ENCODE measurements around the gene KANSL3.

The KANSL3 gene

DNA sequence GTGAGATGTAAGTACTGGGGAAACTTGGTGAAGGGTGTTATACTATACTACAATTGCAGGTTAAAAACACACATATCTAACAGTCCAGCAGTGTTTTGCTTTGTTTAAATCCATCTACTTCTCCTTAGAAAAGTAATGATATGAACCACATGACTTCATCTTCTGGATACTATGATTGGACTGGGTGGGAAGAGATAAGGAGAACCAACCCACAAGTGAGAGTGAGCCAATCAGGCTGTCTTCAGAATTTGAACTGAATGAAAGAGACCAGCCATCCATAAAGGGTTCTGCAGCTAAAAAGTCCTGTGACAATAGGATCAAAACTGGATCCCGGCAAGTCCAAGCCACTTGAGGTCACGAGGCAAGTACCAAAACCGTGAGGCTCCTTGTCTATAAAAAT, 46.6 kb downstream of the KANSL3 start:
- Histone ChIP-seq H3K36me3 (ENCODE audit: insufficient read depth) (no peaks in the 10 kb centered on the region; the same call in 1 of the 2 replicates), H3K9ac (no peak overlapping the region), H2AFZ (ENCODE audit: low read depth) (no peak overlapping the region), H3K79me2 (ENCODE audit: insufficient read depth, low read depth) (no peaks in the 10 kb centered on the region), H3K4me1 (ENCODE audit: low read depth, poor library complexity, severe bottlenecking) (peaks cover 67% of the 10 kb centered on the region), H3K27ac (no peak overlapping the region), H3K4me3 (IDR thresholded peaks at IDR 0.05; ENCODE audit: insufficient read depth, low read depth, low read length) (no peak overlapping the region), H4K20me1 (ENCODE audit: insufficient read depth) (no peaks in the 10 kb centered on the region), H3K4me2 (no peak overlapping the region), H3K27me3 (ENCODE audit: insufficient read depth, low read depth) (no peaks in the 10 kb centered on the region)
- TF ChIP-seq, protein P1, sequence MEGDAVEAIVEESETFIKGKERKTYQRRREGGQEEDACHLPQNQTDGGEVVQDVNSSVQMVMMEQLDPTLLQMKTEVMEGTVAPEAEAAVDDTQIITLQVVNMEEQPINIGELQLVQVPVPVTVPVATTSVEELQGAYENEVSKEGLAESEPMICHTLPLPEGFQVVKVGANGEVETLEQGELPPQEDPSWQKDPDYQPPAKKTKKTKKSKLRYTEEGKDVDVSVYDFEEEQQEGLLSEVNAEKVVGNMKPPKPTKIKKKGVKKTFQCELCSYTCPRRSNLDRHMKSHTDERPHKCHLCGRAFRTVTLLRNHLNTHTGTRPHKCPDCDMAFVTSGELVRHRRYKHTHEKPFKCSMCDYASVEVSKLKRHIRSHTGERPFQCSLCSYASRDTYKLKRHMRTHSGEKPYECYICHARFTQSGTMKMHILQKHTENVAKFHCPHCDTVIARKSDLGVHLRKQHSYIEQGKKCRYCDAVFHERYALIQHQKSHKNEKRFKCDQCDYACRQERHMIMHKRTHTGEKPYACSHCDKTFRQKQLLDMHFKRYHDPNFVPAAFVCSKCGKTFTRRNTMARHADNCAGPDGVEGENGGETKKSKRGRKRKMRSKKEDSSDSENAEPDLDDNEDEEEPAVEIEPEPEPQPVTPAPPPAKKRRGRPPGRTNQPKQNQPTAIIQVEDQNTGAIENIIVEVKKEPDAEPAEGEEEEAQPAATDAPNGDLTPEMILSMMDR (conservative IDR thresholded peaks at IDR 0.05; ENCODE audit: low read depth, low read length), result no peak

GRCh38 chr2:96591054-96591453, 47.1 kb downstream of the KANSL3 start:
- H3K27ac ChIP-seq, result no peak overlapping the region
- H3K4me2 ChIP-seq, result no peak overlapping the region
- H3K9ac ChIP-seq, result no peak overlapping the region
- H3K79me2 ChIP-seq (ENCODE audit: insufficient read depth, low read depth), result no peaks in the 10 kb centered on the region
- H2AFZ ChIP-seq (ENCODE audit: low read depth), result no peak overlapping the region
- TF ChIP-seq, protein P1 (conservative IDR thresholded peaks at IDR 0.05; ENCODE audit: low read depth, low read length), result no peak
- no peaks in the 10 kb centered on the region; the same call in 1 of the 2 replicates for H3K36me3 ChIP-seq (ENCODE audit: insufficient read depth)
- no peaks in the 10 kb centered on the region for H3K27me3 ChIP-seq (ENCODE audit: insufficient read depth, low read depth)
- H4K20me1 ChIP-seq (ENCODE audit: insufficient read depth), result no peaks in the 10 kb centered on the region
- peaks cover 67% of the 10 kb centered on the region for H3K4me1 ChIP-seq (ENCODE audit: low read depth, poor library complexity, severe bottlenecking)
- no peak overlapping the region for H3K4me3 ChIP-seq (IDR thresholded peaks at IDR 0.05; ENCODE audit: insufficient read depth, low read depth, low read length)

GRCh38 chr2:96587843-96588242, 50.3 kb downstream of the KANSL3 start:
- TF ChIP-seq, protein P1 (conservative IDR thresholded peaks at IDR 0.05; ENCODE audit: low read depth, low read length), result no peak
- H2AFZ ChIP-seq (ENCODE audit: low read depth), result no peak overlapping the region
- H3K4me3 ChIP-seq (IDR thresholded peaks at IDR 0.05; ENCODE audit: insufficient read depth, low read depth, low read length), result no peak overlapping the region
- H3K79me2 ChIP-seq (ENCODE audit: insufficient read depth, low read depth), result no peaks in the 10 kb centered on the region
- H3K27me3 ChIP-seq (ENCODE audit: insufficient read depth, low read depth), result no peaks in the 10 kb centered on the region
- H3K36me3 ChIP-seq (ENCODE audit: insufficient read depth), result no peaks in the 10 kb centered on the region
- peaks cover 45% of the 10 kb centered on the region for H3K4me1 ChIP-seq (ENCODE audit: low read depth, poor library complexity, severe bottlenecking)
- no peak overlapping the region for H3K9ac ChIP-seq
- peak overlapping the region; percentile 57 for H3K27ac ChIP-seq
- H3K4me2 ChIP-seq, result peak overlapping the region; percentile 40
- H4K20me1 ChIP-seq (ENCODE audit: insufficient read depth), result no peaks in the 10 kb centered on the region

DNA sequence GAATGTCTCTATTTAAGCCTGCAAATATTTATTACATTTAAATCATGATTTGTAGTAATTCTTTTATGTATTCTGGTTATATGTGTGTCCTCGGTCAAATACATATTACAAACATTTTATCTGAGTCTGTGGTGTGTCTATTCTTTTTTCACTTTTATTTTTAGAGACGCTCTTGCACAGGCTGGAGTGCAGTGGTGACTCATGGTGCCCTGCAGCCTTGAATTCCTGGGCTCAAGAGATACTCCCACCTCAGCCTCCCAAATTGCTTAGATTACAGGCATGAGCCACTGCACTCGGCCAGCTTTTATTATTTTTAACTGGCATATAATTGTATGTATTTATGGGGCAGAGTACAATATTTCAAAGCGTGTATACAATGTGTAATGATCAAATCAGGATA, 54.1 kb downstream of the KANSL3 start:
- Histone ChIP-seq H3K79me2 (ENCODE audit: insufficient read depth, low read depth) (no peaks in the 10 kb centered on the region), H3K4me1 (ENCODE audit: low read depth, poor library complexity, severe bottlenecking) (peaks cover 39% of the 10 kb centered on the region), H2AFZ (ENCODE audit: low read depth) (no peak overlapping the region), H3K4me2 (no peak overlapping the region), H3K27me3 (ENCODE audit: insufficient read depth, low read depth) (no peaks in the 10 kb centered on the region), H3K36me3 (ENCODE audit: insufficient read depth) (no peaks in the 10 kb centered on the region), H3K27ac (no peak overlapping the region), H3K4me3 (IDR thresholded peaks at IDR 0.05; ENCODE audit: insufficient read depth, low read depth, low read length) (no peak overlapping the region), H3K9ac (no peak overlapping the region), H4K20me1 (ENCODE audit: insufficient read depth) (no peaks in the 10 kb centered on the region)
- TF ChIP-seq, protein P1 (conservative IDR thresholded peaks at IDR 0.05; ENCODE audit: low read depth, low read length), result no peak

Measured in KMS-11 (cell line).